GM06990 (cell line): Measurements from ENCODE around the gene SH3TC1.

ENCODE experiments used
- DNase-seq: peaks from one replicate; pipeline ENCODE4 v3.0.0-alpha.2; 2011; ENCODE audit not compliant: insufficient read length; ENCODE audit errors: extremely low read depth
- H3K27me3 ChIP-seq: replicated peaks from 2 replicates; pipeline ENCODE4 v1.6.0; 2011; ENCODE audit warnings: low read length; ENCODE audit not compliant: control insufficient read depth, insufficient read depth
- H3K36me3 ChIP-seq: 2 replicates; pipeline ENCODE4 v1.5.1; 2011; ENCODE audit warnings: low read length; ENCODE audit not compliant: control insufficient read depth, insufficient read depth
- H3K4me3 ChIP-seq: replicated peaks from 2 replicates; pipeline ENCODE4 v1.5.1; 2011; ENCODE audit warnings: low read depth, mild to moderate bottlenecking, control low read depth, low read length
- TF ChIP-seq, protein P1 (sequence below): IDR thresholded peaks from 2 replicates; pipeline ENCODE4 v1.5.1; 2011; ENCODE audit warnings: low read length, control low read depth, mild to moderate bottlenecking, inconsistent platforms; ENCODE audit not compliant: insufficient read depth, poor library complexity, severe bottlenecking

The SH3TC1 gene

DNA sequence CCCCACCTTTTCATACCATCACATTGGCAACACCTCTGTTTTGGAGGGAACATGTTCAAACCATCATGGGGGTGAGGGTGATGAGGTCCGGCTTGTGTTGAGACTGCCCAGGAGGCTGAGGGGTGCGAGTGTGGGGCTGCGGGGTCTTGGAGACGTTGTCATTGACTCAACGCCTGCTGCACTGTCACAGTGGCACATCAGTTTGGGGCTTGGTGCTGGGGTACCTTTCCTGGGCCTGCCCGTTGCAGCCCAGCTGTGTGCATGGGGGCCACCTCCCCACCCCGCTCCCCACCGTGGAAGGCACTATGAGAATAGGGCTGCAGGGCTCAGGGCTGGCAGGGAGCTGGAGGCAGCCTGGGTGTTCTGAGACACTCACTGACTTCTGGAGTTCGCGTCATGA lies 72.7 kb downstream of the SH3TC1 start:
- Histone ChIP-seq H3K4me3 (no peak overlapping the region), H3K27me3 (peaks cover 1% of the 10 kb centered on the region), H3K36me3 (no peaks in the 10 kb centered on the region)
- TF ChIP-seq, protein P1, sequence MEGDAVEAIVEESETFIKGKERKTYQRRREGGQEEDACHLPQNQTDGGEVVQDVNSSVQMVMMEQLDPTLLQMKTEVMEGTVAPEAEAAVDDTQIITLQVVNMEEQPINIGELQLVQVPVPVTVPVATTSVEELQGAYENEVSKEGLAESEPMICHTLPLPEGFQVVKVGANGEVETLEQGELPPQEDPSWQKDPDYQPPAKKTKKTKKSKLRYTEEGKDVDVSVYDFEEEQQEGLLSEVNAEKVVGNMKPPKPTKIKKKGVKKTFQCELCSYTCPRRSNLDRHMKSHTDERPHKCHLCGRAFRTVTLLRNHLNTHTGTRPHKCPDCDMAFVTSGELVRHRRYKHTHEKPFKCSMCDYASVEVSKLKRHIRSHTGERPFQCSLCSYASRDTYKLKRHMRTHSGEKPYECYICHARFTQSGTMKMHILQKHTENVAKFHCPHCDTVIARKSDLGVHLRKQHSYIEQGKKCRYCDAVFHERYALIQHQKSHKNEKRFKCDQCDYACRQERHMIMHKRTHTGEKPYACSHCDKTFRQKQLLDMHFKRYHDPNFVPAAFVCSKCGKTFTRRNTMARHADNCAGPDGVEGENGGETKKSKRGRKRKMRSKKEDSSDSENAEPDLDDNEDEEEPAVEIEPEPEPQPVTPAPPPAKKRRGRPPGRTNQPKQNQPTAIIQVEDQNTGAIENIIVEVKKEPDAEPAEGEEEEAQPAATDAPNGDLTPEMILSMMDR: no peak
- no peak for DNase-seq

- DNase-seq: no peak
- no peaks in the 10 kb centered on the region for H3K36me3 ChIP-seq
- peaks cover 1% of the 10 kb centered on the region for H3K27me3 ChIP-seq
- no peak overlapping the region for H3K4me3 ChIP-seq
- TF ChIP-seq, protein P1: no peak
These were observed 73.7 kb downstream of the SH3TC1 start for GRCh38 chr4:8272472-8273428.

GRCh38 chr4:8273450-8273849 lies 74.4 kb downstream of the SH3TC1 start:
- Histone ChIP-seq H3K27me3 (peaks cover 1% of the 10 kb centered on the region), H3K4me3 (no peak overlapping the region), H3K36me3 (no peaks in the 10 kb centered on the region)
- TF ChIP-seq, protein P1: no peak
- no peak for DNase-seq

DNA sequence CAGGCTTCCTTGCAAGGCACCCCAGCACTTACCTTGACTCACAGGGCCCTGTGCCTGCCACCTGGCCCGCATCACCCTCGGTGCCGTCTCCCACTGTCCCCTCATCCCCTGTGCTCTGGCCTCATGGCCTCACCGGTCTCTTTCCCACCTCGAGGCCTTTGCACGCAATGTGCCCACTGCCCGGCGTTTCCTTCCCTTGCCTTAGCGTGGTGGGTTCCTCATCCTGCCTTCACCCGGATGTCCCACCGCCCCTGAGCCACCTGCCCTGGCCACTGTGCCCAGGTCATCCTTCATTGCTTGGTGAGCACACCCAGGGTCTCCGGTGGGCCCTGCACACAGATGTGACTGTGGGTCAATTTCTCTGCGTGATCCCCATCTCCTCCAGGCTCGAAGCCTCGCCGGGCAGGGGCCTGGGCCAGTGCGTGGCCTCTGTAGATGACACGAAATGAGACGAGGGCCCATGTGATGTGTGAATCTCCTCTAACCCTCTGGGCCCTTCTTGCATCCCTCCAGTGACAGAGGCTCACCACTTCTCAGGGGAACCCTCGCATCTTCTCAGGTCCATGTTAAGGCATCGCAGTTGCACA lies 75.1 kb downstream of the SH3TC1 start:
- Histone ChIP-seq H3K27me3 (peaks cover 1% of the 10 kb centered on the region), H3K36me3 (no peaks in the 10 kb centered on the region), H3K4me3 (no peak overlapping the region)
- no peak for DNase-seq
- TF ChIP-seq, protein P1: no peak

- TF ChIP-seq, protein P1: no peak
- Histone ChIP-seq H3K4me3 (no peak overlapping the region), H3K27me3 (peaks cover 1% of the 10 kb centered on the region), H3K36me3 (no peaks in the 10 kb centered on the region)
- DNase-seq: no peak
These were observed 75.9 kb downstream of the SH3TC1 start for GRCh38 chr4:8274765-8275547.
